HG03354 (cell line): ENCODE measurements around the gene ELAVL1.
"Not testable (repeated sequence)": the region's sequence is repeated elsewhere in the genome, so short reads cannot be mapped to it uniquely, and the experiment has no call there.

Source experiments
- ATAC-seq: cut with Tn5 transposase; IDR thresholded peaks from one replicate; pipeline ENCODE4 v1.9.1; 2021; ENCODE audit warnings: mild to moderate bottlenecking; ENCODE audit not compliant: unreplicated experiment, poor library complexity, severe bottlenecking

ELAVL1 gene

GRCh38 chr19:8005534-8006256 lies at the start of gene ELAVL1:
Gene ELAVL1, minus strand, starts transcription at chr19:8005641. Its CDS starts 13,826 bp downstream, at chr19:7991815.
- ATAC-seq: peak; percentile 81

GRCh38 chr19:8054169-8054568 lies 48.7 kb upstream of the ELAVL1 start:
- ATAC-seq: no peak

GRCh38 chr19:8052464-8052859 lies 47.0 kb upstream of the ELAVL1 start, which contains the start of gene CCL25:
Gene CCL25, plus strand, starts transcription at chr19:8052760. Its CDS starts 290 bp downstream, at chr19:8053050.
- no peak for ATAC-seq

GRCh38 chr19:8050274-8051096 lies 45.0 kb upstream of the ELAVL1 start:
- ATAC-seq: peak; percentile 74

- ATAC-seq: no peak
Measured at GRCh38 chr19:8046569-8047165, 41.2 kb upstream of the ELAVL1 start.

- ATAC-seq: no peak
Measured at GRCh38 chr19:8045872-8046568, 40.6 kb upstream of the ELAVL1 start.

GRCh38 chr19:8044018-8044417 lies 38.6 kb upstream of the ELAVL1 start:
- ATAC-seq: no peak

GRCh38 chr19:8042900-8043299 lies 37.5 kb upstream of the ELAVL1 start:
- no peak for ATAC-seq

GRCh38 chr19:8041531-8041931 lies 36.1 kb upstream of the ELAVL1 start:
- ATAC-seq: no peak

- no peak for ATAC-seq
Measured at GRCh38 chr19:8039231-8039630, 33.8 kb upstream of the ELAVL1 start.

GRCh38 chr19:8038815-8039214 lies 33.4 kb upstream of the ELAVL1 start:
- ATAC-seq: no peak

- no peak for ATAC-seq
Measured at GRCh38 chr19:8036434-8037099, 31.1 kb upstream of the ELAVL1 start.

- no peak for ATAC-seq
Measured at GRCh38 chr19:8034178-8034525, 28.7 kb upstream of the ELAVL1 start.

GRCh38 chr19:8033287-8034177 lies 28.1 kb upstream of the ELAVL1 start:
- ATAC-seq: not testable (repeated sequence)

- no peak for ATAC-seq
Measured at GRCh38 chr19:8030960-8031359, 25.5 kb upstream of the ELAVL1 start.

GRCh38 chr19:8028951-8029491 lies 23.6 kb upstream of the ELAVL1 start:
- ATAC-seq: no peak

- no peak for ATAC-seq
Measured at GRCh38 chr19:8025316-8025715, 19.9 kb upstream of the ELAVL1 start.

- ATAC-seq: not testable (repeated sequence)
Measured at GRCh38 chr19:8024256-8024655, 18.8 kb upstream of the ELAVL1 start.
